Retinal pigment epithelial cell (primary cell): ENCODE results near the gene DISP3.

Source experiments
- DNase-seq: peaks from one replicate; pipeline ENCODE4 v3.0.0-alpha.2; 2010; ENCODE audit warnings: low read depth
- H3K4me3 ChIP-seq: 2 replicates; pipeline ENCODE4 v1.5.1; 2011; ENCODE audit warnings: mild to moderate bottlenecking, low read length, control low read depth, moderate library complexity
- CTCF ChIP-seq: conservative IDR thresholded peaks from 2 replicates; pipeline ENCODE4 v1.5.1; 2011; ENCODE audit warnings: low read depth, low read length, control low read depth, inconsistent platforms

Gene DISP3

GRCh38 chr1:11539850-11540772 lies 61.2 kb downstream of the DISP3 start:
- TF ChIP-seq CTCF = no peak
- H3K4me3 ChIP-seq = no peak overlapping the region
- DNase-seq = no peak

GRCh38 chr1:11540773-11541160 lies 61.8 kb downstream of the DISP3 start:
- DNase-seq = no peak
- no peak overlapping the region for H3K4me3 ChIP-seq
- no peak for TF ChIP-seq CTCF

GRCh38 chr1:11541236-11541635 lies 62.3 kb downstream of the DISP3 start:
- no peak overlapping the region for H3K4me3 ChIP-seq
- TF ChIP-seq CTCF = no peak

GRCh38 chr1:11541956-11542355 lies 63.0 kb downstream of the DISP3 start:
- H3K4me3 ChIP-seq = no peak overlapping the region
- no peak for DNase-seq
- TF ChIP-seq CTCF = no peak

More at GRCh38 chr1:11541236-11541635, 62.3 kb downstream of the DISP3 start:
- DNase-seq = no peak

- TF ChIP-seq CTCF = no peak
- H3K4me3 ChIP-seq = no peak overlapping the region
- DNase-seq = no peak
These were observed 64.4 kb downstream of the DISP3 start for GRCh38 chr1:11543392-11543791.

GRCh38 chr1:11543796-11544195 lies 64.8 kb downstream of the DISP3 start:
- H3K4me3 ChIP-seq = no peak overlapping the region
- no peak for TF ChIP-seq CTCF
- no peak for DNase-seq

GRCh38 chr1:11546456-11546855 lies 67.5 kb downstream of the DISP3 start:
- TF ChIP-seq CTCF = no peak
- no peak for DNase-seq
- H3K4me3 ChIP-seq = no peak overlapping the region
